ENCODE results near the gene RREB1. TPM values are rescaled to one million over a fixed set of nuclear protein-coding genes. Genes with fewer than 3 reads are reported as not detected.
"Not testable (repeated sequence)": the region's sequence is repeated elsewhere in the genome, so short reads cannot be mapped to it uniquely, and the experiment has no call there.

RREB1 gene
- total RNA-seq, 2 donors from 2014 or later: 58.4 to 71.0 TPM

- intact Hi-C loops (cut with DNase I): no loop called here
- Histone ChIP-seq H3K4me3 (no peak overlapping the region), H3K4me1 (replicated peaks) (peaks cover 6% of the 10 kb centered on the region), H3K27me3 (replicated peaks; ENCODE audit: insufficient read depth) (no peaks in the 10 kb centered on the region), H3K36me3 (no peaks in the 10 kb centered on the region), H3K27ac (no peak overlapping the region), H3K9me3 (no peaks in the 10 kb centered on the region)
- 90% methylated on average over 15 of the region's 15 CpGs for WGBS
- no peak for DNase-seq (ENCODE audit: low spot score)
- TF ChIP-seq CTCF (IDR thresholded peaks at IDR 0.05): no peak
Measured at GRCh38 chr6:7264041-7264440, 156.3 kb downstream of the RREB1 start.

GRCh38 chr6:7264686-7265384 lies 157.1 kb downstream of the RREB1 start:
- Histone ChIP-seq H3K9me3 (no peaks in the 10 kb centered on the region), H3K27me3 (replicated peaks; ENCODE audit: insufficient read depth) (no peaks in the 10 kb centered on the region), H3K4me1 (replicated peaks) (peaks cover 6% of the 10 kb centered on the region), H3K4me3 (no peak overlapping the region), H3K27ac (no peak overlapping the region), H3K36me3 (no peaks in the 10 kb centered on the region)
- TF ChIP-seq CTCF (IDR thresholded peaks at IDR 0.05): no peak
- TF ChIP-seq POLR2AphosphoS5 (IDR thresholded peaks at IDR 0.05): no peak
- TF ChIP-seq POLR2A (IDR thresholded peaks at IDR 0.05): no peak
- 93% methylated on average over 17 of the region's 17 CpGs for WGBS
- intact Hi-C loops (cut with DNase I): no loop called here
- DNase-seq (ENCODE audit: low spot score): no peak

- H3K4me1 ChIP-seq (replicated peaks); intact Hi-C loops (cut with DNase I); H3K27ac ChIP-seq; DNase-seq (ENCODE audit: low spot score); H3K4me3 ChIP-seq; H3K9me3 ChIP-seq; H3K36me3 ChIP-seq; H3K27me3 ChIP-seq (replicated peaks; ENCODE audit: insufficient read depth): not testable (repeated sequence)
- WGBS: 99% methylated on average over 7 of the region's 7 CpGs
Measured at GRCh38 chr6:7265385-7265726, 157.6 kb downstream of the RREB1 start.

GRCh38 chr6:7267071-7267465 lies 159.3 kb downstream of the RREB1 start:
- Histone ChIP-seq H3K9me3 (no peaks in the 10 kb centered on the region), H3K4me3 (no peak overlapping the region), H3K27ac (peak overlapping the region in 1 of 2 donors; percentile 3), H3K27me3 (replicated peaks; ENCODE audit: insufficient read depth) (no peaks in the 10 kb centered on the region), H3K4me1 (replicated peaks) (no peaks in the 10 kb centered on the region), H3K36me3 (no peaks in the 10 kb centered on the region)
- no peak for DNase-seq (ENCODE audit: low spot score)
- intact Hi-C loops (cut with DNase I): no loop called here
- TF ChIP-seq POLR2A (IDR thresholded peaks at IDR 0.05) (no peak), CTCF (IDR thresholded peaks at IDR 0.05) (no peak), POLR2AphosphoS5 (IDR thresholded peaks at IDR 0.05) (no peak)
- 81% methylated on average over 8 of the region's 8 CpGs for WGBS

GRCh38 chr6:7267466-7268091 lies 159.8 kb downstream of the RREB1 start:
- H3K27me3 ChIP-seq (replicated peaks; ENCODE audit: insufficient read depth): no peaks in the 10 kb centered on the region
- intact Hi-C loops (cut with DNase I): no loop called here
- no peak overlapping the region for H3K4me3 ChIP-seq
- peak overlapping the region in 1 of 2 donors; percentile 3 for H3K27ac ChIP-seq
- DNase-seq (ENCODE audit: low spot score): peak; percentile 88
- no peaks in the 10 kb centered on the region for H3K9me3 ChIP-seq
- TF ChIP-seq POLR2AphosphoS5 (IDR thresholded peaks at IDR 0.05) (peak; percentile 47), CTCF (IDR thresholded peaks at IDR 0.05) (no peak), POLR2A (IDR thresholded peaks at IDR 0.05) (no peak)
- H3K36me3 ChIP-seq: no peaks in the 10 kb centered on the region
- 26% methylated on average over 13 of the region's 13 CpGs for WGBS
- no peaks in the 10 kb centered on the region for H3K4me1 ChIP-seq (replicated peaks)

Data from prostate gland (tissue), 2 donors.